HG02678 (cell line): ENCODE results near the gene MAML2.

ENCODE experiments used
- ATAC-seq: cut with Tn5 transposase; IDR thresholded peaks from one replicate; pipeline ENCODE4 v1.9.1; 2021; ENCODE audit warnings: mild to moderate bottlenecking, moderate library complexity; ENCODE audit not compliant: unreplicated experiment

MAML2 gene

DNA sequence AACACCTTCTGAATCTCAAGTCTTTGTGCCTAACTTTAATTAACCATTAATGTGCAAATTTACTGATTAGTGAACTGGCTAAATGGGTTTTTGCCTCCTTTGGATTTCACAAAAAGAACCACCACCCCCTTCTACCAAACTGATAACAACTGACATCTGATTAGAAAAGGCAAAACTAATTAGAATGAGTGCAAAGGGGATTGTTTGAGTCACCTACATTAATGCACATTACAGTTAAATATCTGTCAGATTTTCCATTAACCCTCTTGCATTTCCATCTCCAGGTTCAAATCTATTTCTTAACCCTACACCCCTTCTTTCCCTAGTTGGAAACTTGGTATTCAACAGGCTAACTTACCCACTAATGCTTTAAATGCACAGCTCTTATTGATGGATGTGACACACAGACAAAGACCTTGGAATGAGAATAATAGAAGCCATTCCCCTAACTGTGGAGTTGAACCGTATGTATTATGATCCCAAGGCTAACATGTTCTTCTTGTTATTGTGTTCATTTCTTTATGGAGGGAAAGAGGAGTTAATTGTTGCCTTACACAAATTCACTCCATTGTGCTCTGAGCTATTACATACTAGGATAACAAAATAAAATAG, 257.6 kb downstream of the MAML2 start:
- no peak for ATAC-seq

DNA sequence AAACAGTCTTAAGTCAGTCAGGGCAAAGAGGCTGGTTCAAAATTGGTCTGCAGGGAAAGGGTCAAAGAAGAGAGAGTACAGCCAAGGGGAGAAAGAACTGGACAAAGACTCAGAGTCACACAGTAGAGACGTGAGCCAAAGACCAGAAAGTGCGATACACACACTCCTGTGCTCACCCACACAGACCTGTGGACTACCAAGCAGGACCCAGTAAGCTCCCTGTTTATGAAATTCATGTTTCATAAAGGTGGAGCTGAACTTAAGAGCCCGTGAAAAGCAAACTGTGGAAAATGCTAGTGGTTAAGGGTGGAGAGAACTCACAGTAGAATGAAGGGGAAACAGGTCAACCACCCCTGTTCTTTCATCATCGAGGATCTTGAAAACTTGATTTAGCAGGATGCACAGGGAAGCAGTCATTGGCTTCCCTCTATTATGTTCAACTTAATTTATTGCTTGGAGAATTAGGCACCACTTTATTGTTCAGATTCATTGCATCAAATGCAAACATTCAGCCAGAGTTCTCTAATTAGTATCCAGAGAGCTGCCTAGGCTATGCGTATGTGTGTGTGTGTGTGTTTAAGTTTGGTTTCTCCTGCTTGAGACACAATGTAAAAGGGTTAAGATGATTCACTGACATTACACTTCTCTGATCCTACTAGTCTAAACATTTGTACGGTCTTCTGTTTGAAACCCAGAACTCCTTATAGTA, 258.2 kb downstream of the MAML2 start:
- ATAC-seq: no peak

DNA sequence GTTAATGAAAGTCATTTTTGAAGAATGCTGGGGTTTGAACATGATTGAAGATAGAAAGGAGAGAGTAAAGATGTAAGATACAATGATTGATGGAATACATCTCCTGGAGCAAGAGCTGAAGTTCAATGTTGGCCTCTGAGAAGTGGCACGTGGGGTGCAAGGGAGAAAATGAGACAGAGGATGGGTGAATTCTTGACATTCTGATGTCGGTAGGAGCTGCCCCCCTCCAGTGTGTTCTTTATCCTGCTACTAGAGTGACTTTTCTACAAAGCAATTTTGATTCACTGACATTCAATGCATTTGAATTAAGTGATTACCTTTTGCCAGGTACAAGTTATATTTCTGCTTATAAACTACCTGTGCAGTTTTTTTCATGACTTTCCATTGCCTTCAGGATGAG, 260.1 kb downstream of the MAML2 start:
- ATAC-seq: no peak

DNA sequence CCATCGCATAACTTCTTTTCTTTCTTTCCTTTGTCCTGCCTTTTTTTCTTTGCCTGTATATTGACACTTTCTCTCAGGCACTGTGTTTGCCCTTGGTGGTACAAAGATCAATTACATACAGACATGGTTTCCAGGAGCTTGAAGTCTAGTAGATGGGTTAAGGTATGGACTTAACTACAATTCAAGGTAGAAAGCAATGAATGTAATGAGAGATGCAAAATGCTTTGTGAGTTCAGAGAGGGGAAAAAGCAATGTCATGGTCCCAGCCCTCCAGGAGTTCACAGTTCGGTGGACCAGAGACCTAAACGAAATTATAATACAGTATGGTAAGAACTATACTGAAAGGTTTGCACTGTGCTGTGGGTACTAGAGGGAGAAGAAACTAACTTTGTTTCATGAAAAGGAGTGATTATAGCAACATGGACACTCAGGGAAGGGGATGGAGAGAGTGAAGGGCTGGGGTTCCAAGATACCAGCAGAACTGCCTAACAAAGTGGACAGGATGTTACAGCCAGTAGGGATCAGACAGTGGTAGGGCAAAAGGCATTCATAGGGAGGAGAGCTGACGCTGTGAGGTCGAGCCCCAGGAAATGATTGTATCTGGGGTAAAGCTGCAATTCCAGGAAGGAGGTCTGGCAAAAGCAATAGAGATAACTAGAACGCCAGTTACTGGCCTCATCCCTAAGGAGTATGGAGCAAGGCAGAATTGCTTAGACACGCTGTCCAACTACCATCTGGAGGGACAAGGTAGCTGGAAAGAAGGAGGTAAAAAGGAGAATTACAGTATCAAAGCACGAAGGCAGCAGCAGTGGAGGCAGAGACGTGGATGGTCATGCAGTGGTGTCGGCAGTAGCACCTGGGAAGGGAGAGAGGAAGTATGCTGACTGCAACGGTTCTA, 260.7 kb downstream of the MAML2 start:
- ATAC-seq: no peak

GRCh38 chr11:96081561-96081960, 261.4 kb downstream of the MAML2 start:
- ATAC-seq: no peak

GRCh38 chr11:96079691-96080090, 263.3 kb downstream of the MAML2 start:
- no peak for ATAC-seq

DNA sequence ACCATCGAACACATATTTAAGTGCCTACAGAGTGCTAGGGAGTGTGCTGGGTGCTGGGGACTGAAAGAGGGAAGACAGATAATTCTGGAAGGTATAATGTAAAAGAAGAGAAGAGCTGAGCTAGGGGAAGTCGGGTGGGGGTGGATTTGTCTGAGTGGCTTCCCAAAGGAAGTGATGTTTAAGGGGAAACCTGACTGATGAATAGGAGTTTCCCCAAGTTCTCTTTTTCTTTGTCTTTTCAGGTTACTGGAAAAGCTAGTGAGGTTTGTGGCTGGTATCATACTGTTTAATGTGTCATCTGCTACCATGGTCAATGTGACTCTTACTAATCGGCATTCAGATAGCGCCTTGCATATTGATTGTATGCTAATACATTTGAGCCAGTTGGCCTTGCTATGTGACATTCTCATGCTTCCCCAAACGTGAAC, 267.4 kb downstream of the MAML2 start:
- peak; percentile 85 for ATAC-seq

GRCh38 chr11:96074551-96075310, 268.3 kb downstream of the MAML2 start:
- ATAC-seq: no peak

DNA sequence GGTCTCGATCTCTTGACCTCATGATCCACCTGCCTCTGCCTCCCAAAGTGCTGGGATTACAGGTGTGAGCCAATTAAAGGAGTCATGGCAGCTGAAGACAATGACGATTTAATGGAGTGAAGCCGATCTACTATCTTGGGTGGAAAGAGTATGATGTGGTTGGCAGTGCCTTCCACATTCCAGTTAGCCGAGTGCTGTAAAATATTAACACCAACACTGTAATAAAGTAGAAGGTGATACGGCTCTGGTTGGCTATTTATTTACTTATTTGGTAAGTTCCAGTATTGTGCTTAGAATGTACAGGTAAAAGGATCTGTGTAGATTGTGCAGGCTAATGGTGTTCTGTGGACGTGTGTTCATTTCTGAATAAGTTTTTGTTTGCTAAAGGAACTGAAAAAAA, 269.5 kb downstream of the MAML2 start:
- no peak for ATAC-seq

GRCh38 chr11:96072592-96072991, 270.4 kb downstream of the MAML2 start:
- ATAC-seq: no peak

- ATAC-seq: no peak
These were observed 272.5 kb downstream of the MAML2 start for GRCh38 chr11:96070453-96070852.

DNA sequence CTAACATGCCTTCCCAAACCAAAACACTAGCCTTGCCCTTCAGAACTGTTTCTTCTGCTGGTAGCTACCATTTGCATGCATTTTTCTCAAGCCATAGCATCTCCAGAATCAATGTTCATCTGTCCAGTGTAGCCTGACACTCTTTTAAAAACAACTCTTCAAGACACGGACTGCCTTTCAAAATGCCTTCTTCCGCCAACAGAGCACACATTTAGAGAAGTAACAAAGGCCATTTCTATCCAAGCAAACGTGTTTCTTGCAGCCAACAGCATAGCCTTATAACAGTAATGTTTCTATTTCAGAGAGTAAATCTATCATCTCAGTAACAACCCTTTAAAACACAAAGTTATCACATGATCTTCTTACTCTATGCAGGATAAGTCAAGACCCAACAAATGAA, 275.8 kb downstream of the MAML2 start:
- ATAC-seq: no peak

DNA sequence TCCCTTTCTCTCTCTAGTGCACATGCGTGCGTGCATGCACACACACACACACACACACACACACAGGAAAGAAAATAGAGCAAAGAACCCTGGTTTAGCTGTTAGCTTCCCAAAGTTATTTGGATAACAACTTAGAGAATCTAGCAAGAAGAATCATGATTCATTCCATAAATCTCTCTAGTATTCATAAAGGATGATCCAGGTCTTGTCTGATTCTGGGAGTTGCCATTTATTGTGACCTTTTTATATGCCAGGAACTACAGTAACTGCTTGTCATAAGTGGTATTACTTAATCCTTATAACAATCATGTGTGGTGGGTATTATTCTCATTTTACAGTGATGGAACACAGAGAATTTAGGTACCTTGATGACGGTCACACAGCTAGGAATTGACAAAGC, 277.6 kb downstream of the MAML2 start:
- no peak for ATAC-seq

DNA sequence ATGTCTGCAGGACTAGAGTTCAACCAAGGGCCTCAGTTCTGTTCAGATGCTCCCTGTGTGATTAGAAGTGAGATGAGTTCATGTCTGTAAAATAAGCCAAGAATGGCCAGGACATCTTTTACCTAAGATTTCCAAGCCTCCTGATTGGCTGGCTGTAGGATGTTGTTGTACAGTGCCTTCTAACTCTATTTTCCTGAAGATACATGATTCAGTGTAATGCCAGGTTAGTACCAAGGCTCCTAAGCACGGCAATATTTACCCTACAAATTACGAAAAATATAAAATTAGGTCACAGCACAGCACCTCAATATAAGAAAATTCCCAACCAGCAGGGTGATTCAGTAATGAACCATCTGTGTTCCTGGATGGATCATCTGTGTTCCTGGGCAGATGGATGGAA, 279.1 kb downstream of the MAML2 start:
- no peak for ATAC-seq

GRCh38 chr11:96063053-96063452, 279.9 kb downstream of the MAML2 start:
- no peak for ATAC-seq

DNA sequence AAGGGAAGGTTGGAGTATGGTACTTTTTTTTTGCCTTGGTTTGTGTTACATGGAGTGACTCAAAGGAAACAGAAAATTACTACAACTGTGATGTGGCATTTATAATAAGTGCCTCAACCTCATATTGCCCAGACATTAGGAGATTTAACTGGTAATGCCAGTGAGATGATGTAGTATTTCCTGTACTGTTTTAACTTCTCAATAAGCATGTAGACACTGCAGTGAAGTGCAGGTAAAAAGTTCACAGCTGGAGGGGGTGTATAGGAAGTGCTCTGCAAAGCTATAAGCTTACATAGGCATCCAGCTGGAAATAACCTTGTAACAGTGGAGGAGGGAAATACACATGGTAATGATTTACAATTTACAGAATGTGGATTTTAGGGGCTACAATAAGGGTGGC, 280.9 kb downstream of the MAML2 start:
- peak; percentile 74 for ATAC-seq

GRCh38 chr11:96061730-96062129, 281.3 kb downstream of the MAML2 start:
- ATAC-seq: no peak

DNA sequence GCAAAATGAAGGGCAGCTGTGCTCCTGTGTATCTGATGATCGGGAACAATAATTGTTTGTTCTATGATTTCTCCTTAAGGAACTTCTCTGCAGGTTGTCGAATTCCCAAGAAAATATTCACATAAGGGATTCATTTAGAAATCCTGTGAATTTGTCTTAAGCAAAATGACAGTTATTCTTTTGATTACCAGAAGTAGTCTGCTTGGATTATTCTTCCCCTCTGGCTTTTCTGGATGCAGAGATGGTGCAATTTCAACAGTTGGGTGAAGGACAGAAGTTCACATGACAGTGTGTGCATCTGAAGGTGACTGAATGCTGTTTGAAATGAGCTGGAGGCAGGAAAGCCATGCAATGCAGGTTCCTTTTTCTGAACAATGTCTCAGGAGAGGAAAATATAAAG, 281.9 kb downstream of the MAML2 start:
- ATAC-seq: no peak

DNA sequence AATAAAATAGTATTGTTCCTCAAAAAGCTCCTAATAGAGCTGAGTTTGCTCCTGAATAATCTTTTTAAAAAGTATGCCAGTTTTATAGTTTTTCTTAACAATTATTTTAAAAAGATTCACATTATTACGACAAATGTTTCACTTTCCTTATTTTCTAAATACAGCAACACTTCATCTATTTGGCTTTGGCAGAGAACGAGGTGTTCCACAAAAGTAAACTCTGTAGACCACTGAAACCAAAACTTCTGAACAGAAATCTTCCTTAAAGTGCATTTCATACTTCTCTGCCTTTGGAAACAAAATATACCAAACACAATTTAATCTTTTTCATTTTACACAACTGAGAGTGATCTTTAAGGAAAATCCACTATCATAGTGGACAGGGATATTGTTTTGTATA, 285.5 kb downstream of the MAML2 start:
- no peak for ATAC-seq

DNA sequence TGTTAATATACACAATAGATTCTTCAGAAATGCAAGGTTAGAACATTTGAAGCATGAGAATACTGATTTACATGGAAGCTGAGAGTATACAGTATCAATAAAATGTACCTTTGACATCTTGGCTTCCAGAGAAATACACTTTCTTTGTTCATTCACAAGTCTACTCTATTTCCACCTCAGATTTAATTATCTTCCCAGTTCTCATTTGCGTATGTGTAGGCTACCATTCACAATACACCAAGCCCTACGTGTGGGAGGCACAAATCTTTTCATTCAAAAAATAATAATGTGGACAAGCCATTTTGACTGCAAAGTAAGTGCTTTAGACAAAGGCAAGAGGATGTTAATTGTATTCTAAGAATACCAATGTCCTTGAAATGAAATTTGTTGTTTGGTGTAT, 286.4 kb downstream of the MAML2 start:
- ATAC-seq: no peak
